Kasumi-1 (cell line): Measurements from ENCODE around the gene IL13RA1.
"Not testable (repeated sequence)": the region's sequence is repeated elsewhere in the genome, so short reads cannot be mapped to it uniquely, and the experiment has no call there.

ENCODE experiments used
- DNase-seq, 2 experiments: peaks; one replicate each; lab custom pipeline; 2025; lab: John Stamatoyannopoulos, UW

IL13RA1 gene

GRCh38 chrX:118726887-118727685 is at the start of gene IL13RA1:
IL13RA1 (plus strand) TSS chrX:118727606; CDS start chrX:118727639, 33 bp downstream.
- DNase-seq, result peak; percentile 17 to 57

- peak in 1 of 2 experiments; percentile 1 for DNase-seq
Measured at GRCh38 chrX:118679290-118679689, 48.1 kb upstream of the IL13RA1 start.

GRCh38 chrX:118682258-118683014 is 45.0 kb upstream of the IL13RA1 start:
- no peak for DNase-seq

GRCh38 chrX:118685393-118685792 is 42.0 kb upstream of the IL13RA1 start:
- DNase-seq, result no peak

GRCh38 chrX:118688935-118689334 is 38.5 kb upstream of the IL13RA1 start:
- no peak for DNase-seq

GRCh38 chrX:118693843-118694242 is 33.6 kb upstream of the IL13RA1 start:
- DNase-seq, result no peak

GRCh38 chrX:118694638-118695037 is 32.8 kb upstream of the IL13RA1 start:
- peak in 1 of 2 experiments; percentile 1 for DNase-seq

- peak; percentile 30 to 41 for DNase-seq
Measured at GRCh38 chrX:118698516-118699170, 28.8 kb upstream of the IL13RA1 start.

GRCh38 chrX:118702741-118703140 is 24.7 kb upstream of the IL13RA1 start:
- DNase-seq, result no peak

- DNase-seq, result no peak
Measured at GRCh38 chrX:118706681-118707080, 20.7 kb upstream of the IL13RA1 start.

- no peak for DNase-seq
Measured at GRCh38 chrX:118714521-118714920, 12.9 kb upstream of the IL13RA1 start.

GRCh38 chrX:118715917-118716316 is 11.5 kb upstream of the IL13RA1 start:
- DNase-seq, result not testable (repeated sequence)

GRCh38 chrX:118716833-118717232 is 10.6 kb upstream of the IL13RA1 start:
- DNase-seq, result not testable (repeated sequence)

GRCh38 chrX:118717678-118718391 is 9.6 kb upstream of the IL13RA1 start:
- peak; percentile 21 to 38 for DNase-seq

- peak; percentile 48 to 62 for DNase-seq
Measured at GRCh38 chrX:118718737-118719136, 8.7 kb upstream of the IL13RA1 start.

- DNase-seq, result no peak
Measured at GRCh38 chrX:118720058-118720707, 7.2 kb upstream of the IL13RA1 start.

- no peak for DNase-seq
Measured at GRCh38 chrX:118723376-118723775, 4.0 kb upstream of the IL13RA1 start.

- DNase-seq, result no peak
Measured at GRCh38 chrX:118724365-118724764, 3.0 kb upstream of the IL13RA1 start.

- DNase-seq, result no peak
Measured at GRCh38 chrX:118724775-118725174, 2.6 kb upstream of the IL13RA1 start.

- DNase-seq, result peak; percentile 3 to 20
Measured at GRCh38 chrX:118726396-118726795, 1.0 kb upstream of the IL13RA1 start.

GRCh38 chrX:118727686-118728339 is 407 bp downstream of the IL13RA1 start:
- no peak for DNase-seq
